Loucy (cell line): ENCODE measurements around the gene NIN.

Experiments
- EZH2phosphoT487 ChIP-seq: fragments of 200-600 bp; IDR thresholded peaks from 2 replicates; pipeline ENCODE4 v1.6.1; 2018; ENCODE audit warnings: antibody characterized with exemption, mild to moderate bottlenecking, moderate library complexity, borderline replicate concordance
- TF ChIP-seq, protein P1 (sequence below): fragments of 200-600 bp; sonication (generic); conservative IDR thresholded peaks from 2 replicates; pipeline ENCODE4 v1.5.1; 2014; ENCODE audit warnings: mild to moderate bottlenecking, antibody characterized with exemption, low read length

DNA sequence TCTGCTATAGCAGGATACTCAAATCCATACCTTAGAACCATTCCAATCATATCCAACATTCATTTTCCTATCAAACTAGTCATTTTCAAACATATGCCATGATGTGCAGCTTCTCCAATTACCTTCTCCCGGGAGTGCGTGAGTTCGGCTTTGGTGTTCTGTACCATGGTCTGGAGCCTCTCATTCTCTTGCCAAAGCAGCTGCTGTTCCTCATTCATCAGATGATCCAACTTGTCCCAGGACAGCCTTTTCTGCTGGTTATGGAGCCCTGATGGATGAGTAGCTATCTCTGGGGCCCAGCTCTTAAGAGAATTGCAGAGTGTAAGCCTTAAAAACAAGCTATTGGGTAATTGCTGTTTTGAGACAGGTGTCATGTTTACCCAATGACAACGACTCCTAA lies 91.8 kb downstream of the NIN start:
- TF ChIP-seq, protein P1, sequence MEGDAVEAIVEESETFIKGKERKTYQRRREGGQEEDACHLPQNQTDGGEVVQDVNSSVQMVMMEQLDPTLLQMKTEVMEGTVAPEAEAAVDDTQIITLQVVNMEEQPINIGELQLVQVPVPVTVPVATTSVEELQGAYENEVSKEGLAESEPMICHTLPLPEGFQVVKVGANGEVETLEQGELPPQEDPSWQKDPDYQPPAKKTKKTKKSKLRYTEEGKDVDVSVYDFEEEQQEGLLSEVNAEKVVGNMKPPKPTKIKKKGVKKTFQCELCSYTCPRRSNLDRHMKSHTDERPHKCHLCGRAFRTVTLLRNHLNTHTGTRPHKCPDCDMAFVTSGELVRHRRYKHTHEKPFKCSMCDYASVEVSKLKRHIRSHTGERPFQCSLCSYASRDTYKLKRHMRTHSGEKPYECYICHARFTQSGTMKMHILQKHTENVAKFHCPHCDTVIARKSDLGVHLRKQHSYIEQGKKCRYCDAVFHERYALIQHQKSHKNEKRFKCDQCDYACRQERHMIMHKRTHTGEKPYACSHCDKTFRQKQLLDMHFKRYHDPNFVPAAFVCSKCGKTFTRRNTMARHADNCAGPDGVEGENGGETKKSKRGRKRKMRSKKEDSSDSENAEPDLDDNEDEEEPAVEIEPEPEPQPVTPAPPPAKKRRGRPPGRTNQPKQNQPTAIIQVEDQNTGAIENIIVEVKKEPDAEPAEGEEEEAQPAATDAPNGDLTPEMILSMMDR, result no peak
- TF ChIP-seq EZH2phosphoT487, result no peak
